GM08714 (cell line): Measurements from ENCODE around the gene DNAL1.
"Not testable (repeated sequence)": the region's sequence is repeated elsewhere in the genome, so short reads cannot be mapped to it uniquely, and the experiment has no call there.

Experiments
- H3K4me3 ChIP-seq: fragments of 200-500 bp; sonication (Bioruptor generic); 2 replicates; pipeline ENCODE4 v1.5.1; 2014; ENCODE audit warnings: mild to moderate bottlenecking, low read length, inconsistent platforms
- ZNF274 ChIP-seq: IDR thresholded peaks from 2 replicates; pipeline ENCODE4 v1.6.1; 2012; ENCODE audit warnings: mild to moderate bottlenecking, low read depth, low read length

Gene DNAL1

DNA sequence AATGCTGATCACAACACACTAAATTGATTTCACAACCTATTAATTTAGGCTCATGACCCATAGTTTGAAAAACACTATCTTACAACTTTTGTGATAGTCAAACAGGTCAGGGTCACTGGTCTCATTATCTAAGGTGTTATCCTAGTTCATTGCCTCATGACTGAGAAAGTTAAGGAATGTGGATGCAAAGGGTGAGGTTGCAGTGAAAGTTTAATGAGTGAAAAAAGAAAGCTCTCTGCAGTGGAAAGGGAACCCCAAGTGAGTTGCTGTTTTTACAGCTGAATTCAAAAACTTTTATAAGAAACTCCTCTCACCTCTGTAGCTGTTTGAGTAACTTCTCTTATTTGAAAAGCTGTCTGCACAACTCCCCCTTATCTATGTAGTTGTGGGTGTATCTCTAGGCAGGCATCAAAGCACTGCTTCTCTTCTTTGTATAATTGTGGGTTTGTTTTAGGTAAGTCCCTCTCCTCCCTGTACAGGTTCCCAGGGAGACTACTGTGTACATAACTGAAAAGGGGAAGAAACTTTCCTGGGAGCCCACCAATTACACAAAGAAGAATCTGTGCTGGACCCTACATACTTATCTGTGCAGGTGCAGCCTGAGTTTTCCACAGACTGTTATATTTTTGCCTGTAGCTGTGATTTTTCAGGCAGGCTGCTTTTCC lies 18.9 kb downstream of the DNAL1 start:
- no peak overlapping the region for H3K4me3 ChIP-seq
- no peak for TF ChIP-seq ZNF274

DNA sequence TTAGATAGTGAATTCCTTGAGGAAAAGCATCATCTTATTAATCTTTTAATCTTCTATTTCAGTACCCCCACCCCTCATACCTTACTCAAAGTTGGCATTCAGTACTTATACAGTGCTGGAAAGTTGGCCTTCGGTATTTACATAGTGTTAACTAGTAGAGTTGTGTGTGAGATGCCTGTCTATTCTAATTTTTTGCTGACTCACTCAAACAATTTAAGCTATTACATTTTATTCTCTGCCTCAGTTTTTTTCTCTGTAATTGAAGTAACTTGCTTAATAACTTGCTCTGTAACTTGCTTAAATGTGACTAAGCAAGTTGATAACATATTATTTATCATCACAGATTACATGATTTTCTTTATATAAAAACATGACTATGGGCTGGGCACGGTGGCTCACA lies 20.3 kb downstream of the DNAL1 start:
- no peak for TF ChIP-seq ZNF274
- no peak overlapping the region for H3K4me3 ChIP-seq

DNA sequence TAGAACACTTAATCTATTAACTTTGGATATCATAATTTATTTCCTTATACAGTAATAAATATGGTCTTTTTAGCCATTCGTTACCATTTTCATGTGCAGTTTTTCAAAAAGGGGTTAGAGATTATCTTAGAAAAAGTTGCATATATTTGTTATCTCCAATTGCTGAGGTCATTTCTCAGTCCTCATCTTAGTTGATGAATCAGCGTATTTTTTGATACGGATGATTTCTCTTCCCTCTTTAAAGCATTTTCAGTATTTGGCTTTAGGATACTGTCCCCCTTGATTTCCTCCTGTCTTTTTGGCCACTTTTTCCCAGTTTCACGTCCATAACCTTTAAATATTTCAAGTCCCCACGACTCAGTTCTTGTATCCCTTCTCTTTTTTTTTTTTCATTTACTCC lies 21.8 kb downstream of the DNAL1 start:
- TF ChIP-seq ZNF274: no peak
- H3K4me3 ChIP-seq: no peak overlapping the region

DNA sequence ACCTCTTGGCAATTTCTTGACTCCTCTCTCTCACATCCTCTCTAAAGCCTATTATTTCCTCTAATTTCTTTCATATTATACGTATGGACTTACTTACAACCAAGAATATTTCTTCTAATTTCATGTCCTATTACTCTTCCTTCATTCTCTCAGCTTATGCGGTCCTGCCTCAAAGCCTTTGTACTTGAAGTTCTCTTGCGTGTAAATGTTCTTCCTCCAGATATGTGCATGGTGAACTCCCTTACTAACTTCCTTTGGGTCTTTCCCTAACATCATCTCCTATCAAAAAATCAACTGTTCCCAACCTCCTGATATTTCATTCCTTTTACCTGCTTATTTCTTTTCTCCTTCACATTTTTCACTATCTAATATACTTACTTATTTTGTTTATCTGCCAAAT lies 23.1 kb downstream of the DNAL1 start:
- no peak overlapping the region for H3K4me3 ChIP-seq
- TF ChIP-seq ZNF274: no peak

DNA sequence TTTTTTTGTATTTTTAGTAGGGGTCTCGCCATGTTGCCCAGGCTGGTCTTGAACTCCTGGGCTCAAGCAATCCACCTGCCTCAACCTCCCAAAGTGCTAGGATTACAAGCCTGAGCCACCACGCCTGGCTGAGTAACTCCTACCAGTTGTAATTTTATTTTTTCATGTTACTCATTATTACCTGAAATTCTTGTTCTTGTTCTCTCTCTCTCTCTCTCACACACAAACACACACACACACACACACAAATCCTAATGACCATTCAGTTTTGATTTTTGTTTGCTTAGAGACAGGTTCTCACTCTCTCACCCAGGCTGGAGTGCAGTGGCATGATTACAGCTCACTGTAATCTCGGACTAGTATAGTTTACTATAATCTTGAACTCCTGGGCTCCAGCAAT lies 30.2 kb downstream of the DNAL1 start:
- no peak overlapping the region for H3K4me3 ChIP-seq
- TF ChIP-seq ZNF274: no peak

DNA sequence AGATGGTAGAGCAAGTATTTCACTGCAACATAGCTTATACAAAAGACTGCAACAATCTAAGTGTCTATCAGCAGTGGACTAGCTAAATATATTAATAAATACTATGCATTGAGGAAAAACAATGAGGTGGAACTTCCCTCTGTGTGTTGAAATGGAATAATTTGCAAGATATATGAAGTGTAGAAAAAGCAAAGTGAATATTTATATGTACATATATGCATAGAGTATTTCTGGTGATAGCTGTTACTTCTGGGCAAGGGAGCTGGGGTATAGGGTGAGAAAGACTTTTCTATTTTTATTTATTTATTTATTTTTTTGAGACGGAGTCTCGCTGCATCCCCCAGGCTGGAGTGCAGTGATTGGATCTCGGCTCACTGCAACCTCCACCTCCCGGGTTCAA lies 33.9 kb downstream of the DNAL1 start:
- TF ChIP-seq ZNF274: no peak
- H3K4me3 ChIP-seq: no peak overlapping the region

DNA sequence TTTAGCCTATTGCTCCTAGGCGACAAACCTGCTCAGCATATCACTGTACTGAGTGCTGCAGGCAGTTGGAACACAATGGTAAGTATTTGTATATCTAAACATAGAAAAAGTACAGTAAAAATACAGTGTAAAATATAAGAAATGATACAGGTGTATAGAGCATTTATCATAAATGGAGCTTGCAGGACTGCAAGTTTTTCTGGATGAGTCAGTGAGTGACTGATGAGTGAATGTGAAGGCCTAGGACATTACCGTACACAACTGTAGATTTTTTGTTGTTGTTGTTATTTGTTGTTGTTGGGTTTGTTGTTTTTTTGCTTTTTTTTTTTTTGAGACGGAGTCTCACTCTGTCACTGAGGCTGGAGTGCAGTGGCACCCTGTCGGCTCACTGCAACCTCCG lies 36.0 kb downstream of the DNAL1 start:
- H3K4me3 ChIP-seq: no peak overlapping the region
- no peak for TF ChIP-seq ZNF274

DNA sequence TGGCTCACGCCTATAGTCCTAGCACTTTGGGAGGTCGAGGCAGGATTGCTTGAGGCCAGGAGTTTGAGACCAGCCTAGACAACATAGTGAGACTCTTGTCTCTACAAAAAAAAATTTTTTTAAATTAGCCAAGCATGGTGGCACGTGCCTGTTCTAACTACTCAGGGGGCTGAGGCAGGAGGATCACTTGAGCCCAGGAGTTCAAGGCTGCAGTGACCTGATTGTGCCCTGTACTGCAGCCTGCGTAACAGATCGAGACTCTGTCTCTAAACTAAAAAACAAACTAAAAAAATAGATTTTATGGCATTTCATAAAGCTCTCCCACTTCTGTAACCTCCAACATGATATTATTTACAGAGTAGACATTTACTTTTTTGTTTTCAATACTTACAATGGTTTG lies 39.8 kb downstream of the DNAL1 start:
- no peak for TF ChIP-seq ZNF274
- H3K4me3 ChIP-seq: no peak overlapping the region

DNA sequence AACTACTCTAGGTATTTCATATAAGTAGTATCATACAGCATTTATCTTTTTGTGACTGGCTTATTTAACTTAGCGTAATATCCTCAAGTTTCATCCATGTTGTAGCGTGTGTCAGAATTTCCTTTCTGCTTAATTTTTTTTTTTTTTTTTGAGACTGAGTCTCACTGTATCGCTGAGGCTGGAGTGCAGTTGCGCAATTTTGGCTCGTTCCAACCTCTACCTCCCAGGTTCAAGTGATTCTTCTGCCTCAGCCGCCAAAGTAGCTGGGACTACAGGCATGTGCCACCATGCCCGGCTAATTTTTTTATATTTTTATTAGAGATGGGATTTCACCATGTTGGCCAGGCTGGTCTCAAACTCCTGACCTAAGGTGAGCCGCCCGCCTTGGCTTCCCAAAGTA lies 40.5 kb downstream of the DNAL1 start:
- TF ChIP-seq ZNF274: no peak
- no peak overlapping the region for H3K4me3 ChIP-seq

DNA sequence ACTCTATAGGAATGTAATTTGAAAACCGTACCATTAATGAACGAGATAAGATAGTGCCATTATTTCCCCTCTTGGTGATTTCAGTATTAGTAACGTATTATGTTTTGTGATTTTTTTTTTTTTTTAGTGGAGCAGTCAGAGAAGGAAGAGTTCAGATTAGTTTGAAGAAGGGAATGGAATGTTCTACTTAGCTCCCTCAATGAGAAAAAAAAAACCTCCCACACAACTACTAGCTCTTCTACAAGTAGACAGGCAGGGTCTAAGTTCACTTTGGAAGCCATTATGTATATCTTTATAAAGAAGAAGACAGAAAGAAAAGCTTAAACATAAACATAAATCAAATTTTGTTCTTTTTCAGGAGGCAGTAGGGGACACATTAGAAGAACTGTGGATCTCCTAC lies 42.1 kb downstream of the DNAL1 start:
- no peak overlapping the region for H3K4me3 ChIP-seq
- no peak for TF ChIP-seq ZNF274

DNA sequence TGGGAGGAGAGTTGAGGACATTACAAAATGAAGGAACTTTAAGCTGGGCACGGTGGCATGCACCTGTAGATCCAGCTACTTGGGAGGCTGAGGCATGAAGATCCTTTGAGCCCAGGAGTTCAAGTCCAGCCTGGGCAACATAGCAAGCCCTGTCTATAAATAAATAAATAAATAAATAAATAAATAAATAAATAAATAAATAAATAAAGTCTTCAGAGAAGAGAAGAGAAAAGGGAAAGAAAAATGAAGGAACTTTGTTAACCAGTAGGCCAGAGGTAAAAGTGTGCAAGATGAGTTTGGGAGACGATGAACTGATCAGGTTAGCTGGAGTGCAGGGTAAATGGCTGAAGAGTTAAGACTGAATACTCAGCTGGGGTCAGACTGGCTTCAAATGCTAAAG lies 49.3 kb downstream of the DNAL1 start:
- H3K4me3 ChIP-seq: no peak overlapping the region
- TF ChIP-seq ZNF274: no peak

DNA sequence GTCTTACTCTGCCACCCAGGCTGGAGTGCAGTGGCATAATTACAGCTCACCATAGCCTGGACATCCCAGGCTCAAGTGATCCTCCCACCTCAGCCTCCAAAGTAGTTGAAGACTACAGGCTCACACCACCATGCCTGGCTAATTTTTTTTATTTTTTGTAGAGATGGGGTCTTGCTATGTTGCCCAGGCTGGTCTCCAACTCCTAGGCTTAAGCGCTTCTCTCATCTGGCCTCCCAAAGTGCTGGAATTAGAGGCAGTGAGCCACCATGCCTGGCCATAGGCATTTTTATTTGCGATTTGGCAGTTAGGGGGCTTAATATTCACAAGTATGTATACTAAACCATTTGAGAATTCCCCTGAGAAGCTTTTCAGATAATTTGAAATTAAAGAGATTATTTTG lies 50.3 kb downstream of the DNAL1 start:
- H3K4me3 ChIP-seq: no peak overlapping the region
- no peak for TF ChIP-seq ZNF274

DNA sequence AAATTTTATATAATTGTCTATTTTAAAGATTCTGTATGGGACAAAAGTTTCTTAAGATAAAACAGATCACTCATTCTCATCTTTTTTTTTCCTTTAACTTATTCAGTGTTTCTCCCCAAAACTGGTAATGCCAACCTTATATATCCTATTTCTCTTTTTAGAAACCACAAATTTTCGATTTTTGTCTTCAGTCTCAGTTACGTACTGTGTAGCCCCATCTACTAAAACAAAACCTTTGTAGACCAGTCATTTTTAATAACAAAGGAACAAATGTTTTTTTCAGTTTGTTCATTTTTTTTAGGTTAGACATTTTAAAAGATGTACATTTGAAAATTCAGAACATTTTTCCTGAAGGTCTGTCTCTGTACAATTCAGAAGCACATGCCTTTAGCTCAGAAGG lies 51.2 kb downstream of the DNAL1 start:
- no peak overlapping the region; the same call in 1 of the 2 replicates for H3K4me3 ChIP-seq
- TF ChIP-seq ZNF274: no peak

DNA sequence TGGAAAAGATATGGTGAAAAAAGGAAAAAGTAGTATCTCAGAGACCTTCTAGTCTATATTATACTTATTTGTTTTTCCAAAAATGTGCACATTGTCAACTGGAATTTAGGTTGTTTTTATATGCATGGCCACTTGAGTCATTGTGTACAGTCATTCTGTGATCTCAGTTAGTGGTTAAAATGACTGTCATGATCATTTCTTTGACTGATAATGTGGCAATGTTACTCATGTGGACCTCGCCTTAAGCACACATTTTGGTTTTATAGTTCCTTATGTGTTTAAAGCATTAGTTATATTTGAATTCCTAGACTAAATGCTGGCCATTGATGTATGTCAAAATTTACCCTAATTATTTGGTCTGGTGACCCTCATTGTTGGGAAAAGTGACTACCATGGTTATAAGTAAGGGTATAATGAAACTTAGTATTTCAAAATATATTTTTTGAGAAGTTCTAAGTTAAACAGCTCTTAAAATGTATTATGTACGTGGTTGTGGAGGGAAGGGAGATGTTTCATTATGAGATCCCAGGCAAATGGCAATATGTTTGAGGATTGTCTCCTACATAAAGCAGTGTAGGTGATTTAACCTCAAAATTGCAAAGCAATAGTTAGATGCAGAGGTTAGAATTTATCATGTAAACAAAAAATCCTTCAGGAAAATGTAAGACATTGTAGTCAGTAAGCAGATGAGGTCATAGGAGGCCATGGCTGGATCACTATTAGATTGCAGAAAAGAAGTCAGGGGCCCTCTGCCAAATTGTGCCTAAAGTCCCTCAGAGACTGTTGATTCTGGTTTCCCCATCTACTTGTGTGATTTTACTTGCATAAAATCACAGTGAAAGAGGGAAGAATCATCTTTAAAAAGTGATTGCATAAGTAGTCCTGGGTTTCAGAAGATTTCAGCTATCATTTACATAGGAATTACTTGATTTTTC lies 51.9 kb downstream of the DNAL1 start:
- TF ChIP-seq ZNF274: no peak
- no peak overlapping the region; the same call in 1 of the 2 replicates for H3K4me3 ChIP-seq

DNA sequence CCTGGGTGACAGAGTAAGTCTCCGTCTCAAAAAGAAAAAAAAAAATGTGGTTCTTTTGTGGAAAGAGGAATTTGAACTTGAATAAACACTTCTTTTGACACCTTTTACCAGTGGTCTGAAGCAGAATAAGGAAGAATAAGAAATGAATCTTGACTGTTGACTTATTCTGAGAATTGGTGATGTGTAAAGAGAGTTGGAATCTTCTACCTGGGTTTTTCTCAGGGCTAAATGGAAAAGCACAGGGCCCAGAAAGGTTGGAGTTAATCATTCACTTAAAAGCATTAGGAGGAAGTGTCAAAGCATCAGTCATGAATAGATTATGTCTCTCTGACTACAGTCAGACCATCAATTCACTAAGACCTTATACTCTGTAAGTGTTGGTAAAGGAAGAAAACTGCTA lies 55.5 kb downstream of the DNAL1 start:
- H3K4me3 ChIP-seq: no peak overlapping the region
- TF ChIP-seq ZNF274: no peak

DNA sequence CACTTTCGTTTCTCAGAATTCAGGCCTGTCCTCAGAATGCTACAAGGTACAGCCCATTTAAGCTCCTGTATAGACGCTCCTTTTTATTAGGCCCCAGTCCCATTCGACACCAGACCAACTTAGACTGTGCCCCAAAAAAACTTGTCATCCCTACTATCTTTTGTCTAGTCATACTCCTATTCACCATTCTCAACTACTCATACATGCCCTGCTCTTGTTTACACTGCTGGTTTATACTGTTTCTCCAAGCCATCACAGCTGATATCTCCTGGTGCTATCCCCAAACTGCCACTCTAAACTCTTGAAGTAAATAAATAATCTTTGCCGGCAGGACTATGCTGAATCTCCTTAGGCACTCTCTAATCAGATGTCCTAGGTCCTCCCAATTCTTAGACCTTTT lies 63.3 kb downstream of the DNAL1 start:
- not testable (repeated sequence) for H3K4me3 ChIP-seq
